AG08395 (cell line): ENCODE data around the gene NKAIN1.

Experiments used
- DNase-seq: peaks from one replicate; pipeline ENCODE4 v3.0.0; 2012; ENCODE audit warnings: mixed read lengths, low spot score

Gene NKAIN1

DNA sequence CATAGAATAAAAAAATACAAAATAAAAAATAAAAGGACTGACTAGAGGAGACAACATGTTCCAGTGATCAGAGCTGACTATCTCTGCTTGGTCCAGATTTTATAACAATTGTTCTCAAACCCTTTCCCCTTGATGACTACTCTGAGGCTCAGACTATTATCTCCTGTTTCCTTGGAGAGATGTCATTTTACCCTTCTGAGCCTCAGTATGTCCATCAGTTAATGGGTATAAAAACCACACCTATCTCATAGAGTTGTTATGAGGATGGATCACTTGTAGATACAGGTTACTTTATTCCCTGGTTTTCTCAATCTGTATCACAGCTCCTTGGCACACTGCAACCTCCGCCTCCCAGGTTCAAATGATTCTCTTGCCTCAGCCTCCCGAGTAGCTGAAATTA lies 7.0 kb downstream of the NKAIN1 start:
- DNase-seq: no peak

DNA sequence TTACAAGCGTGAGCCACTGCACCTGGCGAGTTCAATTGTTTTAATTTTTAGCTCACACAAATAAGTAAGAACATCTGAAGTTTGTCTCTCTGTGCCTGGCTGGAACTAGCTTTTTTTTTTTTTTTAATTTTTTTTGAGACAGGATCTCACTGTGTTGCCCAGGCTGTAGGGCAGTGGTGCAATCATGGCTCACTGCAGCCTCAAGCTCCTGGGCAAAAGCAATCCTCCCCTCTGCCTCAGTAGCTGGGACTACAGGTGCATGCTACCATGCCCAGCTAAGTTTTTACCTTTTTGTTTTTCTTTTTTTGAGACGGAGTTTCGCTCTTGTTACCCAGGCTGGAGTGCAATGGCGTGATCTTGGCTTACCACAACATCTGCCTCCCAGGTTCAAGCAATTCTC lies 7.9 kb downstream of the NKAIN1 start:
- no peak for DNase-seq

DNA sequence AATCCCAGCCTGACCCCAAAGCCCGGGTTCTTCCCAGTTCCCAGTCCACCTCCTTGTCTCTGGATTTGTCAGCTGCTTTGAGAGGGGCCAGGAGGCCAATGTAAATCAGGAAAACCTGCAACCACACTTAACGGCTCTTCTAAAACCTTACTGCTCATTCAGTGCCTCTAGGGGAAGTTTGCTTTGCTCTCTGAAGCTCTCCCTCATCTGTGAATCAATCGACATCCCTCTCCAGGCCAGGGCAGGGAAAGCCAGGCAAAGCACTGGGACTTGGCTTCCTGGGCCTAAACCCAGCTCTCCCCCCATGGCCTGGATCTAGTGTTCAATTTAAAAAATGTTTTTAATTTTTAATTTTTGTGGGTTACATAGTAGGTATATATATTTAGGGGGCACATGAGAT lies 9.3 kb downstream of the NKAIN1 start:
- DNase-seq: no peak

DNA sequence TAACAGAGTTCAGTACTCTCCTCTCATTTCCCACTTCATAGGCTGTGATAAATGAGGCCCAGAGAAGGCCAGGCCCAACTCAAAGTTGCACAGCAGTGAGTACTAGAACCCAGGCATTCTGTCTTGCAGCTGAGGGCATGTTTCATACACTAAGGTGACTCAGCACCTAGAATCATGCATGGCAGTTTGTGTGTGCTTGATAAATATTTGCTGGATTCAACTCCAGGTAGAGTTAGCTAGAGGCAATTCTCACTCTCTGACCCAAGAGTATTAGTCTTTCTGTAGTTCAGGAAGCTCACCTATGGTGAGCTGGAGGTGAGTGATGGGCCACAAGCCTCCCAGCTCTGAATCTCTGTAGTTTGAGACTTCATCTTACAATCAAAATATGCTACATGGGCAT lies 10.7 kb downstream of the NKAIN1 start:
- no peak for DNase-seq

DNA sequence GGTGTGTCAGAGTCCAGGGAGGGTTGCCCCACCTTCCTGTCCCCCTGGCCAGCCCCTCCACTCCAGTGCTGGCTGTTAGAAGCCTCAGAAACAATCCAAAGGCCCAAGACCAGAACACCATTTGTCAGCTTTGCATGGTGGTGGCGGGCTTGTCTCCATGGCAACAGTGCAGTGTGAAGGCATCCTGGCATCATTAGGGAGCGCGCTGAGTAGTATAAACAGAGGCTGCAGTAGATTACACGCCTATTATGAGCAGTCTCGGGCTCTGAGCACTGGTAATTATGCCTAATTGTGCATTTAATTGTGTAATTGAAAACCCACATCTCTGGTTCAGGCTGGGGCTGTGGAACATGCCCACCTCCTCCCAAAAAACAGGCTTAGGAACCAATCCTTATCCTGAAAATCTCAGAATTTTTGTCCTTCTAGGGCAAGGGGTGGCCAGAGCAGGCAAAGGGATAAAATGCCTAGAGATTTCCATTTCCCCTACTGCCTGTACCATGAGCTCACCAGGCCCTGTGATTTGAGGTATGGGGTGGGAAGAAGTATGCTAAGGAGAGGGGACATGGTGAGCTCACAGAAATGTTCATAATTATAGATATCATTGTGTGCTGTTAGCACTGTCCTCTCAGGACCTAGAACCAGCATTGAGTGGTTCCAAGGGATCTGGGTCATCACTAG lies 11.7 kb downstream of the NKAIN1 start:
- no peak for DNase-seq

DNA sequence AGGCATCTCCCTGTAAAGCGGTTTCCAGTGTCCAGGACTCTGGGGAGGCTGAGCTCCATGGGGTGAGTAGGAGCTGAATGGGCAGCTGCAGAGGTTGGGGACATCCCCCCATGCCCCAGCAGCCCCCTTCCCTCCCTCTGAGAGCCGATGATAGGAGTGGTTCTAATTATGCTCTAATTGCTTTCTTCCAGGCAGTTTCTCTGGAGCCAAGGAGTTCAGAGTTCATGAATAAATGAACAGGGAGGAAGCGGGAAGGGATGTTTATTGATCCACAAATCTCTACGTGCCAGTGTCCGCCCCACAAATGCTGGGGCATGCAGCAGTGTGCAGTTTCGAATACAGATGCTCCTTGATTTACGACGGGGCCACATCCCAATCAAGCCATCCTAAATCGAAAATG lies 15.6 kb downstream of the NKAIN1 start:
- DNase-seq: no peak

DNA sequence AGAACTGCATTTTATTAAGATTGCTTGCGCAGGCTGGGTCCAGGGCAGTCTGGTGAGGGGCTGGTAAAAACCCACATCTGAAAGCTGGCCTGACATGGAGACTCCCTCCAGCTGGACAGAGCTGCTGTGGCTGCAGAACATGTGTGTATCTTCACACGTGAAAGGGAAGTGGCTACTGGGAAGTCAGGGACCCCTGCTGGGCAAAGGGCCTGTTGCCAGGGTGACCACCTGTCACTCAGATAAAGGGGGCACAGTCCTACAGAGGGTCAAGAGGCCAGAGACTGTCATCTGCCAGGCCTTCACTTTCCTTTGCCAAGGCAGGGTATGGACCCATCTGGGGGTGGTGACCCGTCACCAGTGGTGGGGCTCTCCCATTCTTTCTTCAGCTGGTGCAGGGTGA lies 17.5 kb downstream of the NKAIN1 start:
- DNase-seq: no peak

DNA sequence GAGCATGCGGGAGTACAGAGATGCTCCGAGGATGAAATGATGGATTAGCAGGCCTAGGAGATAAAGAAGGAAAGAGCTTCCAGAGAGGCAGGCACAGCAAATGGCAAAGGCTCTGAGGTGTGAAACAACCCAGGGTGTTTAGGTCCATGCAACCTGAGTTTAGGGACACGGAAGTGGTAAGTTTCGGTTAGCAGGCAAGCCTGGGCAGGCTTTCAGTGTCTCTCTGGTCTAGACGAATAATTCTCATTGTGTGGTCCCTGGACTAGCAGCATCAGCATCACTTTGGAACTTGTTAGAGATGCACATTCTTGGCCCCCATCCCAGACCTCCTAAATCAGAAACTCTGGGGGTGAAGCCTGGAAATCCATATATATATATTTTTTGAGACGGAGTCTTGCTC lies 18.6 kb downstream of the NKAIN1 start:
- DNase-seq: no peak

DNA sequence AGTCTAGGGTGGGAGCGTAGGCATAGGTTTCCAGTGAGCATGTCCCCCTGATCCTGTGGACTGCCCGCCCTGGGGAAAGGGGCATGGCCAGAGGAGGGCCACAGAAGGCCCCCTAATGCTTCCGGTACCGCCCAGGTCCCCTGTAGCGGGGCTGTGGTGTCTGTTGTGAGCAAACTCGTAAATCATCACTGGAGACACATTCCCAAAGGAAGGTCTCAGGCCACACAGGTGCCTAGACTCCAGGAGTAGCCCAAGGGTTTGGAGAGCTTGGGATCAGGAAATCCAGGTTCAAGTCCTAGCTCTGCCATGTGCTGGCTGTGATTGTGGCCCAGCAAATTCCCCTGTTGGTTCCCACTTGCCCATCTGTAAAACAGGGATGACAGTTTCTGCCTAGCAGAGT lies 20.2 kb downstream of the NKAIN1 start:
- no peak for DNase-seq

DNA sequence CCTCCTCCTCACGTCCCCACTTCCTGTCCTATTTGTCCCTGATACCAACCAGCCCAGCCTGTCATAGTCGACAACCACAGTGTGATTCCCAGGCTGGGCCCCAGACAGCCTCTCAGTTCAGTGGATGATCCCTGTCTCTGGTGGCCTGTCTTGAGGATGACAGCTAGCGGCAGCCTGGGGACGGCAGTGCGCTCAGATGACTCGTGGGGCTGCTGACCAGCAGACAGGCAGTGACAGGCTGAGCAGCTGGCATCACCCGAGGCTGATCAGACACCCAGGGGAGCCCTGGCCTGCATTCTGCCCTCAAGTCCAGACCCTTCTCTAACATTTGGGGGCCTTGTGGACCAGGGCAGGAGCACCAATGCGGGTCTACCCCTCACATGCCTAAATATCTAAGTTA lies 21.0 kb downstream of the NKAIN1 start:
- no peak for DNase-seq

DNA sequence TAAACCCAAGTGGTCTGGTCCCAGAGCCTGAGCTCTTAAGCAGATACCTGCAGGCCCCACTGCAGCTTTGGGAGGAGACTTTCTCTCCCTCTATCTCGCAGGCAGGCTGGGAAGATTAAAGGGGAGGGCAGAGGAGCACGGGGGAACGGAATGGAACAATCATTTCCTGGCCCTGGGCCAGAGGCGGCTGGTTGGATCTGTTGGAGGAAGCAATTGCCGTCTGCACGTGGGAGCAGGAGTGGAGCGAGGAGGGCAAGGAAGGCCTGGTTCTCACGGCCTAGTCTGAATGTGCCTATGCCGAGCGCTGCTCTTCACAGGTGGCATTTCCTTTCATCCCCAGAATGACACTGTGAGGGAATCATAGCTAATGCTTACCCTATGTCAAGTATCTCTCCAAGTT lies 23.7 kb downstream of the NKAIN1 start:
- peak; percentile 36 for DNase-seq

DNA sequence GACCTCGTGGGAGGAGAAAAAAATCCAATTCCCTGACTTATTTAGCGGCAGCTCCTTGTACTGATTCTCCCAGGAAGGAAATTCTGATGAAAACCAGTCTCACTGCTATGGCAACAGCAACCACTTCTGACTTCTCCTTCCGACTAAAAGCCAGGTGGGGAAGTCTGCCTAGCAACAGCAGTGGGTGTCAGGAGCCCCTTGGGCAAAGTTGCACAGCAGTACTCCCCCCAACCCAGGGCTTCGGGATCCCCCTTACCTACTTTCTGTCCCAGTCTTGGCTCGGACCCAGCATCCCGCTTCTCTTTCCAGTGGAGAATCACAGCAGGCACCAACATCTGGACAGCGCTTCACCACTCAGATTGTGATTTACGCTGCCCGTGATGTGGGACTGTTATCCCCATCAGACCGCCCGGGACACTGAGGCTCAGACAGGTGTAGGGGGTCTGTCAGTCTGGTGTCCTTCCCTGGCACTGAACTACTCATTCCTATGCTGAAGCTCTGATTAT lies 24.6 kb downstream of the NKAIN1 start:
- no peak for DNase-seq

DNA sequence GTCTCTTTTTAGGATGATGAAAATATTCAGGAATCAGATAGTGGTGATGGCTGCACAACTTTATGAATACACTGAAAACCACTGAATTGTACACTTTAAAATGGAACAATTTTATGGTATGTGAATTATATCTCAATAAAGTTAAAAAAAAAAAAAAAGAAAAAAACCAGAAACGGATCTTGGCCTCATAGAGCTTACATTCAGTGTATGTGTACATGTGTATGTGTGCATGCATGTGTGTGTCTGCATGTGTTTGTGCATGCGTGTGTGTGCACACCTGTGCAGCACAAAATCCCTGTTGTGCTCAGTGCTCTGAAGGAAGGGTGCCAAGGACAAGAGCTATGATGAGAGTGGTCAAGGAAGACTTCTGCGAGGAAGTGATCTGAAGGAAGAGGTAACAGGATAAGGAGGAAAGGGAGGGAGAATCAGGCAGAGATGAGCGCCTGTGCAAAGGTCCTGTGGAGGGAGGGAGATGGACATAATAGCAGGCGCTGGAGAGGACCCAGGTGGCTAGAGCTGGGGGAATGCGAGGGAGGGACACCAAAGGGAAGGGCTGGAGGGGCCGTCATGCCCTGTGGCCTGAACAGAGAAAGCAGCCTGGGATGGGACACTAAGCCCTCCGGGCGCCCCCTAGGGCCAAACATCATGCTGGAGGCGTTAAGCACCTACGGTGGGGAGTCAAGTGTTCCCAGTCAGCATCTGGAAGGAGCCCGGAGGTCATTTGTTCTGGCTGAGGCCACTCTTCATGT lies 25.2 kb downstream of the NKAIN1 start:
- DNase-seq: no peak

DNA sequence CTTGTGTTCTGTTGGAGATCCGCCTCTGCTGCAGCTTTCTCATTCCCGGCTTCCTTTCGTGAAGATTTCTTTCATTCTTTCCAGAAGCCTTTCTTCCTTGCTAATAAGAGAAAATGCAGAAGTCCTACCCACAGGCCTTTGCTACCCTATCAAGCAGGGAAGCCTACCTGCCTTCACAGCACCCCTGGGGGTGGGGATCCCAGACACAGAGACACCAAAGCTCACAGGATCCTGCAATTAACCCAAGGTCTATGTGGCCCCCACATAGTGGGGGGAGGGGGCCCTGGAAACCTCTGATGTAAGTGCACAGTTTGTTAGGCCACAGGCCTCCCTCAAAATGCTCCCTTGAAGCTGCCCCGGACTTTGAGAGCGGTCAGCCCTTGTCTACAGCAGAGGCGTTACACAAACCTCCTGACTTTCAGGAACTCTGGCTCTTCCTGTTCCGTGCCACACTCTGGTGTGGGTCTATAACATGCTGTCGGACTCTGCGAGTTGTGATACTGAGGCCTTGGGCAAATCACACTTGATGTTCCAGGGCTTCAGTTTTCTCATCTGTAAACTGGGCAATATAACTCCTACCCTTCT lies 31.2 kb downstream of the NKAIN1 start:
- DNase-seq: no peak

DNA sequence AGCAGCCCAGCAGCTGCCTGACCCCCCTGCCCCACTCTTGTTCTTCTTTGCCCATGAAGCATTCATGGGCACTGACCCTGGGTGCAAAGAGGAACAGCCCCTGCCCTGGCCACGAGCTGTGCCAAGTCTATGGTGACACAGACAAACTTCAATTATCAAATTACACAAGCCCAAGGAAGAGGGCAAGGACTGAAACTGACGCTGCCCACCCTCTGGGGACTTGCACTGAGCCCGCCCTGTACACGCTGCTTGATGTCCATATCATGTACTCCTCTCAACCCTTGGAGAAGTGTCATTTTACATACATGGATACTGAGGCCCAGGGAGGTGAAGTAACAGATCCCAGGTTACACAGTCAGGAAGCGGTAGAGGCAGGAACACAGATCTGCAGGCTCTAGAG lies 32.1 kb downstream of the NKAIN1 start:
- DNase-seq: no peak

DNA sequence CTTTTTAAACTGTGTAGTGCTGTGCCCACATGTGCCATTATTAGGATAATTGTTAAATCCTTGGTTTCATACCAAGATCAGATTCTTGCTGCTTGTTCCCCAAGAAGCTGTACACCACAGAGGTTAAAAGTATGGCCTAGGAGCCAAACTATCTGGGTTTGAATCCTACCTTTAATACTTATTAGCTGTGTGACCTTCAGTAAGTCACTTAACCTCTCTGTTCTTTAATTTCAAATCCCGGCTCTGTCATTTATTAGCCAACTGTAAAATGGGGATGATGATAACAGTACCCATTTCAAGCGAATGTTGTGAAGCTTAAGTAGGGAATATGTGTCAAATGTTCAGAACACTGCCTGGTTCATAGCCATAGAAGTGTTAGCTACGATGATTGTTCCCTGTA lies 32.6 kb downstream of the NKAIN1 start:
- no peak for DNase-seq

DNA sequence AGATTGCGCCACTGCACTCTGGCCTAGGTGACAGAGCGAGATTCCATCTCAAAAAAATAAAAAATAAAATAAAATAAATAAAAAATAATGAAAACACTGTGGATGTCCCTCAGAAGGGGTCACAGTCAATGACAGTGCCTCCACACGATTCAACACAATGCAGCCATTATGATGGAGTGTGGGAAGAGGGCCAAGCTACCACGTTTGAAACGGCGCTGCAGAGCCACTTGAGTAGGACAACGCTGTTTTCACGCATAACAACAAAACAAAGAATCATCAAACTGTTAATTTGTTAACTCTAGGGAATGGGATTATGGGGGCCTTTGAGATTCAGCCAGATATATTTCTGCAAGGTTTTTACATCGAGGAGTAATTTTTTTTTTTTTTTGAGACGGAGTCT lies 36.5 kb downstream of the NKAIN1 start:
- no peak for DNase-seq

DNA sequence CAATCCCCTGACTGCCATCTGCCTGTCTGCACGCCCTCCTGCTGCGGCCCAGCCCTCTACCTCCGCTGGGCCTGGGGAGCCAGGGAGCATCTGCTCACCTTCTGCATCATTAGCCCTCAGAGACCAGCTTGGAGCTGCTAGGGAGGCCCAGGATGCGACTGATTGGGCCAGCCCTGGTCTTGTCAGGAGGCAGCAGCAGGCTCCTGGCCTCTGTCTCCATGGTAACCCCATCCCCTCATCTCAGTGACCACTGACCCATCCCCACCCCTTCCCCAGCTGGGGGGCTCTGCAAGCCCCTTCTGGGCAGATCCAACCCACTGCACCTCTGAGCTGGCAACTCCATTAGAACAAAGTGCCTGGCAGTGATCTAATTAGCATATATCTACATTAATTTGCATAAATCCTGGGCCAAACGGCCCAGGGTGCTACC lies 37.7 kb downstream of the NKAIN1 start:
- DNase-seq: no peak

DNA sequence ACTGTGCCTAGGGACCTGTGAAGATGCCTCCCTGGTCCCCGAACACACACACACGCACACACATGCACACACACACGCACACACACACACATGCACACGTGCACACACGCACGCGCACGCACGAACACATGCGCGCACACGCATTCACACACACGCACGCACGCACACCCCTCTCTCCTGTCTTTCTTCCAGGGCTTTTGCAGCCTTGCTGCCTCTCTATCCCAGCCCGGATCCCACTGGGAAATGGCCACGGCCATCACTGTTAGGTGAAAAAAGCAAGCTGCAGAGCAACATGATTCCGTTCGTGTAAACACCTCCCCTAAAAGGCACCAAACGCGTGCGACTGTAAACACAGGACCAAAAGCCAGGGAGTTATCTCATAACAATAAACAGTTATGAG lies 39.7 kb downstream of the NKAIN1 start:
- DNase-seq: no peak

DNA sequence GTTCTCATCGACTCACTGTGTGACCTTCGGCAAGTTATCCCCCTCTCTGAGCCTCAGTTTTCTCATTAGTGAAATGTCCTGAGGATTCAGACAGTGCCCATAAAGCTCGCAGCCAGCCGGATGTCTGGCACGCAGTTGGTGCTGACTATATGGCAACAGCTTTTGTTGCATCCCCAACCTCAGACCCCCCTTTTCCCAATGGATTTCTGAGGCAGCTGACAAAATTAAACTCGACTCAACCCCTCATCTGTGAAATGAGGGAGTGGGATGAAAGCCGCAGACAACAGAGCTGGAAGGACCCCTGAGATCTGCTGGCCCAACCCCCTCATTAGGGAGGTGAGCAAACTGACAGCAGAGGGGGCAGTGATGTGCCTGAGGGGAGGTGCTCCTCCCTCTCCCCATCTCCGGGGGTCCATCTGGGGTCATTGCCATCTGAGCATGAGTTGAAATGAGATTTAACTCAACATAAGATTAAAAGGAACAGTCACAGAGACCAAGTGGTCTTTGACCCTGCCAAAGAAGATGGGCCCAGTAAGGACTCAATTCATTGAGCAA lies 40.4 kb downstream of the NKAIN1 start:
- DNase-seq: no peak

DNA sequence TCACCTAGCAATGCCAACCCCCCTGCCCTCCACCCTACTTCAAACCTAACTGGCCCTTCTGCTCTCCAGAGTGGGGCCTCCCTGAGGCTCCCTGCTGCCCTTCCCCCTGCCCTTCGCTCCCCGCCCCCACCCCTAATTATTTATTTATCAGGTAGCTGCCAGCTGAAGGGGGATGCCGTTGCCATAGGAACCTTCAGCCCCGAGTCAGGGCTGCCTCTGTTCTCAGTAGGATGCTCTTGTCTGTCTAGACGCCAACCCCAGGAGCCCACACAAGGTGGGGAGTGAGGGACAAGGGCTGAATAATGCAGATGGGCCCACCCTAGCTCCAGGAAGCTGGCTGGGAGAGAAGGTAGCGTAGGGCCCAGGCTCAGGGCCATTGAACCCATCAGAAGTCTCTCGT lies 41.1 kb downstream of the NKAIN1 start:
- no peak for DNase-seq

DNA sequence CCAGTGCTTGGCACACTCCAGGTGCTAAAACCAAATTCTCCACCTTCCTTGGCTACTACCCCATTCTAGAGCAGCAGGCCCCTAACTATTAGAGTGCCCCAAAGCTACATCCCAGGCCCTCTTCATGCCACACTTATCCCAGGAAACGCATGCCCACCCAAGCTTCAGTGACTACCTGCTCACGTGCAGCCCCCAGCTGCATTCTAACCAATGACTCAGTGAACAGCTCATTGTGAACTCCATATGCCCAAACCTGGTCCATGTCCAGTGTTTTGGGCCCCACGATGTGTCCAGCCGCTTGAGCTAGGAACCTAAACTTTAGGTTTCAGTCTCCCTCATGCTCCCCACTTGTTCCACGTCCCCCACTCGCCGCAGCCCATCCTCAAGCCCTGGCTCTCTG lies 41.5 kb downstream of the NKAIN1 start:
- DNase-seq: no peak

DNA sequence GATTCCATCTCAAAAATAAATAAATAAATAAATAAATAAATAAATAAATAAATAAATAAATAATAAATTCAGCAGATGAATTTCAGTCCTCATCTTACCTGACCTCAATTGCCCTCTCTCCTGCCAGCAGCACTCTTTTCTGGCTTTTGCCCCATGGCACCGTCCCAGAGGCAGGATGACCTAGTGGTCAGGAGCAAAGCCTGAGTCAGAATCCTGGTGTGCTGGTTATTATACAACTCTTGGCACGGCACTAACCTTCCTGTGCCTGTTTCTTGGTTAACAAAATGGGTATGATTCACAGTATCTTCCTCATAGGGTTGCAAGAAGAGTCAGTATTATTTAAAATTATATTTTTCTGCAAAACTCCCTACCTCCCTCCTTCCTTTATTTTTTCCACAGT lies 43.0 kb downstream of the NKAIN1 start:
- peak; percentile 78 for DNase-seq
